DOHH2 (cell line): ENCODE data around the gene SMG6.

ENCODE experiments used
- CTCF ChIP-seq: fragments of 200-600 bp; sonication (generic); IDR thresholded peaks from one replicate; pipeline ENCODE4 v1.5.1; 2014; ENCODE audit warnings: antibody characterized with exemption, mild to moderate bottlenecking, low read depth, low read length; ENCODE audit not compliant: poor library complexity, severe bottlenecking
- EZH2phosphoT487 ChIP-seq: fragments of 200-600 bp; sonication (generic); IDR thresholded peaks from 2 replicates; pipeline ENCODE4 v1.6.1; 2017; ENCODE audit warnings: borderline replicate concordance, mild to moderate bottlenecking, antibody characterized with exemption, low read length, moderate library complexity, mixed read lengths

- no peak for TF ChIP-seq CTCF
- TF ChIP-seq EZH2phosphoT487 = no peak
Observed at GRCh38 chr17:2275722-2276121, 27.9 kb downstream of the SMG6 start.
